Osteocyte (in vitro differentiated cells): ENCODE data around the gene ANHX. TPM values are rescaled to one million over a fixed set of nuclear protein-coding genes. Genes with fewer than 3 reads are reported as not detected.
"Not testable (repeated sequence)": the region's sequence is repeated elsewhere in the genome, so short reads cannot be mapped to it uniquely, and the experiment has no call there.

Source experiments
- DNase-seq: peaks from one replicate; pipeline ENCODE4 v3.0.0; 2021; ENCODE audit warnings: mixed read lengths; ENCODE audit not compliant: unreplicated experiment; ENCODE audit errors: extremely low spot score
- H3K27ac Mint-ChIP-seq: one replicate; pipeline ENCODE4 v1.8.0; 2021; ENCODE audit warnings: mild to moderate bottlenecking, mixed read lengths; ENCODE audit not compliant: unreplicated experiment
- H3K27me3 Mint-ChIP-seq: one replicate; pipeline ENCODE4 v1.8.0; 2021; ENCODE audit warnings: mixed read lengths; ENCODE audit not compliant: unreplicated experiment
- H3K36me3 Mint-ChIP-seq: one replicate; pipeline ENCODE4 v1.8.0; 2021; ENCODE audit warnings: mixed read lengths; ENCODE audit not compliant: unreplicated experiment
- H3K4me1 Mint-ChIP-seq: one replicate; pipeline ENCODE4 v1.8.0; 2021; ENCODE audit warnings: mixed read lengths; ENCODE audit not compliant: unreplicated experiment
- H3K4me3 Mint-ChIP-seq: one replicate; pipeline ENCODE4 v1.8.0; 2021; ENCODE audit warnings: mild to moderate bottlenecking, moderate library complexity, mixed read lengths; ENCODE audit not compliant: unreplicated experiment
- H3K9me3 Mint-ChIP-seq: one replicate; pipeline ENCODE4 v1.8.0; 2021; ENCODE audit warnings: mixed read lengths; ENCODE audit not compliant: unreplicated experiment
- CTCF ChIP-seq: fragments of 200-600 bp; sonication (generic); IDR thresholded peaks from 2 replicates; pipeline ENCODE4 v1.5.0; 2021; ENCODE audit warnings: antibody characterized with exemption, mild to moderate bottlenecking, moderate library complexity
- long read RNA-seq: library from polyadenylated mRNA; unstranded; transcript quantifications from one replicate; pipeline ENCODE4 v2.0.0, GENCODE V29; 2021
- total RNA-seq: library from RNA; stranded (reverse); gene quantifications from 2 replicates; pipeline ENCODE4 v1.2.1, GENCODE V29; 2021

The ANHX gene
- not detected in 2 replicates for total RNA-seq
- long read RNA-seq: 0 reads

GRCh38 chr12:133235401-133236112 lies at the start of gene ANHX:
Gene ANHX, minus strand, starts transcription at chr12:133235877. Its CDS starts 1,521 bp downstream, at chr12:133234356.
- Mint-ChIP-seq H3K27ac (no peak within 1 kb of the TSS), H3K36me3 (peaks cover 3% of the 10 kb centered on the region), H3K9me3 (peaks cover 37% of the 10 kb centered on the region), H3K4me1 (no peaks in the 10 kb centered on the region), H3K4me3 (no peak within 1 kb of the TSS), H3K27me3 (no peaks in the 10 kb centered on the region)
- DNase-seq: no peak
- TF ChIP-seq CTCF: no peak

DNA sequence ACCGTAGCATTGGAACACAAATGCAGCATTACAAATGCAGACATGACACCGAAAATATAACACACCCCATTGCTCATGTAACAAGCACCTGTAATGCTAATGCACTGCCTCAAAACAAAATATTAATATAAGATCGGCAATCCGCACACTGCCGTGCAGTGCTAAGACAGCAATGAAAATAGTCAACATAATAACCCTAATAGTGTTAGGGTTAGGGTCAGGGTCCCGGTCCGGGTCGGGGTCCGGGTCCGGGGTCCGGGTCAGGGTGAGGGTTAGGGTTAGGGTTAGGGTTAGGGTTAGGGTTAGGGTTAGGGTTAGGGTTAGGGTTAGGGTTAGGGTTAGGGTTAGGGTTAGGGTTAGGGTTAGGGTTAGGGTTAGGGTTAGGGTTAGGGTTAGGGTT lies 29.0 kb upstream of the ANHX start:
- H3K9me3 Mint-ChIP-seq, H3K27ac Mint-ChIP-seq, DNase-seq, H3K27me3 Mint-ChIP-seq, H3K4me1 Mint-ChIP-seq, H3K36me3 Mint-ChIP-seq, H3K4me3 Mint-ChIP-seq: not testable (repeated sequence)

DNA sequence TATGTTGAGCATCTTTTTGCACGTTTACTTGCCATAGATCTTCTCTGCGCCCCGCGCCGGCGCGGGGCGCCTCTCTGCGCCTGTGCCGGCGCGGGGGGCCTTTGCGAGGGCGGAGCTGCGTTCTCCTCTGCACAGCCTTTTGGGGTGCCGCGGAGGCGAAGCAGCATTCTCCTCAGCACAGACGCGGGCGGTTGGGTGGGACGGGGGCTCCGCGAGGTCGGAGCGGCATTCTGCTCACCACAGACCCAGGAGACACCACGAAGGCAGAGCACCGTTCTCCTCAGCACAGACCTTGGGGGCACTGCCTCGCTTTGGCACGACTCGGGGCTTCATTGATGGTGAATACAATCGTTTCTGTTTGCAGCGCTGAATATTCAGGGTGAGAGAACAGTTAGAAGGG lies 28.5 kb upstream of the ANHX start:
- Mint-ChIP-seq H3K4me3 (no peak overlapping the region), H3K9me3 (peaks cover 4% of the 10 kb centered on the region), H3K27me3 (no peaks in the 10 kb centered on the region), H3K27ac (no peak overlapping the region), H3K4me1 (no peaks in the 10 kb centered on the region), H3K36me3 (no peaks in the 10 kb centered on the region)
- no peak for DNase-seq
- TF ChIP-seq CTCF: no peak

DNA sequence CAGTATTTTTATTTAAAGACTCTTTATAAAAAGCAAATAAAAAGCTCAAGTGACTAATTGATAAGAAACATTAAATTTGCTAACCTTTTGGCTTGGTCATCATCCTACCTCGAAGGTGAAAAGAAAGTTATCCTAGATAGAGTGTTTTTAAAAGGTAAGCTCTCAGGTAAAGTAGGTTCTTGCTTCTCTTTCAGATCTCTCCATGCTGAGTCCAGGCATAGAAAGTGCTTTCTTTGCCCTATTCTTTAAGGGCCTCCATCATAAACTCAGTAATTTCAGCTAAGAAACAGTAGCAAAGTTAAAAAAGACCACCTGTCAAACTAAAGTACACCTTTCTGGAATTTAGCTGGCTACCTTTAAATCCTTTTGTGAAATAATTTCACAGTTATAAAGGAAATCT lies 20.6 kb upstream of the ANHX start:
- Mint-ChIP-seq H3K27ac (no peak overlapping the region), H3K36me3 (no peaks in the 10 kb centered on the region), H3K4me3 (no peak overlapping the region), H3K4me1 (no peaks in the 10 kb centered on the region), H3K27me3 (no peaks in the 10 kb centered on the region), H3K9me3 (peaks cover 34% of the 10 kb centered on the region)
- TF ChIP-seq CTCF: no peak
- DNase-seq: no peak

GRCh38 chr12:133255833-133256232 lies 20.2 kb upstream of the ANHX start:
- peaks cover 34% of the 10 kb centered on the region for H3K9me3 Mint-ChIP-seq
- H3K4me1 Mint-ChIP-seq: not testable (repeated sequence)

DNA sequence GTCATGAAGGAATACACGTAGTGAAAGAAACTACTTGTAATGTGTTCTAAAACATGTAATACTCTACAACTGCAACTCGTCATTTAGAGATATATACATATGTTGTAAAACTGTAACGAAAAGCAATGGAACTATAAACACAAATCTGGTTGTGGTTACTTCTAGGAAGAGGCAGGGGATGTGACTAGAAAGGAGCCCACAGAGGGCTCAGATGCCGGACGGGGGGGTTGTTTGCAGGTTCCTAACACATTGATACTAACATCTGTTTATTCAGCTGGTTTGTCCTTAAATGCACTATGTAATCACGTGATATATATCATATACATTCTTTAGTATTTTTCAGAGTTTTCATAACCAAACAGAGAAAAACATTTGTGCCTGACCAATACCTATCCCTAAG lies 16.1 kb upstream of the ANHX start:
- no peak for TF ChIP-seq CTCF
- Mint-ChIP-seq H3K36me3 (no peaks in the 10 kb centered on the region), H3K27ac (no peak overlapping the region)

More at GRCh38 chr12:133255833-133256232, 20.2 kb upstream of the ANHX start:
- H3K4me3 Mint-ChIP-seq, H3K27me3 Mint-ChIP-seq, H3K27ac Mint-ChIP-seq, DNase-seq, H3K36me3 Mint-ChIP-seq: not testable (repeated sequence)

More for the DNA sequence above, 16.1 kb upstream of the ANHX start:
- DNase-seq: no peak
- Mint-ChIP-seq H3K4me3 (no peak overlapping the region), H3K4me1 (no peaks in the 10 kb centered on the region), H3K9me3 (peaks cover 42% of the 10 kb centered on the region), H3K27me3 (no peaks in the 10 kb centered on the region)
